H9 (cell line): ENCODE measurements around the gene MAGOH. TPM values are rescaled to one million over a fixed set of nuclear protein-coding genes. Genes with fewer than 3 reads are reported as not detected.

Source experiments
- DNase-seq: peaks from one replicate; pipeline ENCODE4 v3.0.0-alpha.2; 2017
- H2AFZ ChIP-seq: one replicate; pipeline ENCODE4 v1.6.1; 2013; ENCODE audit warnings: mild to moderate bottlenecking, low read length, control low read depth, moderate library complexity
- H2AK5ac ChIP-seq: 2 replicates; pipeline ENCODE4 v1.6.1; 2013; ENCODE audit warnings: low read length, control low read depth, mixed read lengths; ENCODE audit not compliant: insufficient read length
- H2BK120ac ChIP-seq: one replicate; pipeline ENCODE4 v1.6.1; 2013; ENCODE audit warnings: low read depth, mild to moderate bottlenecking, low read length, control low read depth, inconsistent platforms; ENCODE audit not compliant: poor library complexity, severe bottlenecking
- H2BK12ac ChIP-seq: 2 replicates; pipeline ENCODE4 v1.6.1; 2013; ENCODE audit warnings: low read length, control low read depth, mixed read lengths, low read depth; ENCODE audit not compliant: insufficient read length
- H2BK15ac ChIP-seq: 2 replicates; pipeline ENCODE4 v1.6.1; 2013; ENCODE audit warnings: low read depth, low read length, control low read depth
- H2BK20ac ChIP-seq: one replicate; pipeline ENCODE4 v1.6.1; 2013; ENCODE audit warnings: low read depth, mild to moderate bottlenecking, low read length, control low read depth, inconsistent platforms; ENCODE audit not compliant: poor library complexity, severe bottlenecking
- H2BK5ac ChIP-seq: 2 replicates; pipeline ENCODE4 v1.6.1; 2013; ENCODE audit warnings: low read length, control low read depth, mixed read lengths; ENCODE audit not compliant: insufficient read length
- H3K14ac ChIP-seq: 2 replicates; pipeline ENCODE4 v1.6.1; 2013; ENCODE audit warnings: low read length, control low read depth; ENCODE audit not compliant: insufficient read depth
- H3K18ac ChIP-seq: 2 replicates; pipeline ENCODE4 v1.6.1; 2013; ENCODE audit warnings: low read depth, mild to moderate bottlenecking, mixed read lengths, low read length, control low read depth; ENCODE audit not compliant: insufficient read length
- H3K23ac ChIP-seq: 2 replicates; pipeline ENCODE4 v1.6.1; 2013; ENCODE audit warnings: low read length, control low read depth, mixed read lengths, low read depth; ENCODE audit not compliant: insufficient read length
- H3K23me2 ChIP-seq: 2 replicates; pipeline ENCODE4 v1.6.1; 2013; ENCODE audit warnings: low read depth, mild to moderate bottlenecking, mixed read lengths, low read length, control low read depth; ENCODE audit not compliant: insufficient read length, poor library complexity, severe bottlenecking
- H3K27ac ChIP-seq: 2 replicates; pipeline ENCODE4 v1.5.1; 2013; ENCODE audit warnings: low read length, control low read depth, mixed read lengths, low read depth; ENCODE audit not compliant: insufficient read length
- H3K27me3 ChIP-seq: 2 replicates; pipeline ENCODE4 v1.6.1; 2013; ENCODE audit warnings: low read length, control low read depth, inconsistent platforms; ENCODE audit not compliant: insufficient read depth
- H3K4ac ChIP-seq: 2 replicates; pipeline ENCODE4 v1.6.1; 2013; ENCODE audit warnings: low read depth, mild to moderate bottlenecking, control low read depth, inconsistent platforms, low read length, moderate library complexity
- H3K4me1 ChIP-seq: 2 replicates; pipeline ENCODE4 v1.6.1; 2013; ENCODE audit warnings: low read length, control low read depth, inconsistent platforms; ENCODE audit not compliant: insufficient read depth
- H3K4me2 ChIP-seq: 2 replicates; pipeline ENCODE4 v1.6.1; 2013; ENCODE audit warnings: low read length, control low read depth, mixed read lengths; ENCODE audit not compliant: insufficient read length, insufficient read depth
- H3K56ac ChIP-seq: 2 replicates; pipeline ENCODE4 v1.6.1; 2013; ENCODE audit warnings: low read depth, mild to moderate bottlenecking, mixed read lengths, low read length, control low read depth; ENCODE audit not compliant: insufficient read length
- H3K79me1 ChIP-seq: 2 replicates; pipeline ENCODE4 v1.6.1; 2013; ENCODE audit warnings: low read depth, mild to moderate bottlenecking, moderate library complexity, low read length, control low read depth, inconsistent platforms; ENCODE audit not compliant: insufficient read depth, poor library complexity, severe bottlenecking
- H3K79me2 ChIP-seq: 2 replicates; pipeline ENCODE4 v1.6.1; 2013; ENCODE audit warnings: low read length, control low read depth, inconsistent platforms; ENCODE audit not compliant: insufficient read depth
- H3K9ac ChIP-seq: 2 replicates; pipeline ENCODE4 v1.6.1; 2013; ENCODE audit warnings: low read length, control low read depth, mixed read lengths; ENCODE audit not compliant: insufficient read length; ENCODE audit errors: extremely low read depth
- H3K9me3 ChIP-seq: one replicate; pipeline ENCODE4 v1.6.1; 2013; ENCODE audit warnings: low read depth, low read length, inconsistent platforms; ENCODE audit not compliant: control insufficient read depth
- H3T11ph ChIP-seq: one replicate; pipeline ENCODE4 v1.6.1; 2013; ENCODE audit warnings: mild to moderate bottlenecking, low read length, control low read depth, inconsistent platforms
- H4K20me1 ChIP-seq: one replicate; pipeline ENCODE4 v1.6.1; 2013; ENCODE audit not compliant: control insufficient read depth, insufficient read length, insufficient read depth
- H4K5ac ChIP-seq: 2 replicates; pipeline ENCODE4 v1.6.1; 2013; ENCODE audit warnings: low read depth, mild to moderate bottlenecking, mixed read lengths, low read length, control low read depth; ENCODE audit not compliant: insufficient read length
- H4K8ac ChIP-seq: replicated peaks from 2 replicates; pipeline ENCODE4 v1.6.1; 2013; ENCODE audit warnings: low read length, control low read depth, mixed read lengths, low read depth; ENCODE audit not compliant: insufficient read length
- H4K91ac ChIP-seq: 2 replicates; pipeline ENCODE4 v1.6.1; 2013; ENCODE audit warnings: low read depth, mild to moderate bottlenecking, moderate library complexity, mixed read lengths, low read length, control low read depth; ENCODE audit not compliant: insufficient read length
- H3K27ac Mint-ChIP-seq, 3 experiments: 2 replicates in 2 of 3; 3 replicates in 1 of 3; pipeline ENCODE4 v1.8.0; 2020 to 2021; ENCODE audit warnings: mixed read lengths in 3 of 3, mild to moderate bottlenecking in 1 of 3, moderate library complexity in 1 of 3
- H3K27me3 Mint-ChIP-seq: 2 replicates; pipeline ENCODE4 v1.8.0; 2021; ENCODE audit warnings: low read depth, mild to moderate bottlenecking, moderate library complexity, mixed read lengths
- H3K36me3 Mint-ChIP-seq, 3 experiments: 2 replicates in 2 of 3; 3 replicates in 1 of 3; pipeline ENCODE4 v1.8.0; 2020 to 2021; ENCODE audit warnings: low read depth in 3 of 3, mixed read lengths in 3 of 3; ENCODE audit not compliant: insufficient read depth in 1 of 3
- H3K4me1 Mint-ChIP-seq, 2 experiments: 2 replicates each; pipeline ENCODE4 v1.8.0; 2020; ENCODE audit warnings: mixed read lengths in 2 of 2
- H3K4me3 Mint-ChIP-seq, 2 experiments: 2 replicates in 1 of 2; 3 replicates in 1 of 2; pipeline ENCODE4 v1.8.0; 2020 to 2021; ENCODE audit warnings: mild to moderate bottlenecking in 2 of 2, mixed read lengths in 2 of 2, moderate library complexity in 1 of 2
- H3K9me3 Mint-ChIP-seq, 2 experiments: 2 replicates in 1 of 2; 3 replicates in 1 of 2; pipeline ENCODE4 v1.8.0; 2020; ENCODE audit warnings: mild to moderate bottlenecking in 2 of 2, mixed read lengths in 2 of 2, moderate library complexity in 1 of 2
- CTCF ChIP-seq: fragments of 200-600 bp; sonication (generic); conservative IDR thresholded peaks from 3 replicates; pipeline ENCODE4 v1.8.0; 2021; ENCODE audit warnings: antibody characterized with exemption, mild to moderate bottlenecking
- WGBS: extraction: QIAGEN DNeasy Blood & Tissue Kit; methylation state at CpG from one replicate; pipeline ENCODE4 v1.1.7; 2013; ENCODE audit warnings: missing lambda C conversion rate, low lambda C conversion rate, mixed read lengths; ENCODE audit not compliant: insufficient read length; ENCODE audit errors: extremely low coverage; 5-methylcytosine and 5-hydroxymethylcytosine counted together
- total RNA-seq: library from RNA; stranded (reverse); gene quantifications from 2 replicates; pipeline ENCODE4 v1.2.1, GENCODE V29; 2021

MAGOH gene
- total RNA-seq, 1 experiment from 2014 or later: 81.2 TPM

GRCh38 chr1:53219711-53220110 lies 18.6 kb downstream of the MAGOH start:
- H3K9ac ChIP-seq: peak overlapping the region; percentile 15
- no peak overlapping the region for H3K4ac ChIP-seq
- H3K9me3 ChIP-seq: no peaks in the 10 kb centered on the region
- H3K18ac ChIP-seq: no peak overlapping the region
- H2BK12ac ChIP-seq: no peak overlapping the region
- WGBS: no CpG with 5 or more reads among the region's 8 CpGs
- no peak overlapping the region for H4K8ac ChIP-seq
- H2BK20ac ChIP-seq: no peak overlapping the region
- no peaks in the 10 kb centered on the region for H3K79me1 ChIP-seq
- Mint-ChIP-seq H3K4me3 (peak overlapping the region; percentile 88 to 93), H3K27ac (peak overlapping the region in 2 of 3 experiments; percentile 60 to 99; a peak in 4 of 7 replicates), H3K9me3 (no peaks in the 10 kb centered on the region), H3K4me1 (peaks cover 14 to 20% of the 10 kb centered on the region in 2 experiments), H3K27me3 (no peaks in the 10 kb centered on the region), H3K36me3 (peaks cover 0 to 25% (median 15%) of the 10 kb centered on the region in 3 experiments; a peak in 6 of 7 replicates)
- no peaks in the 10 kb centered on the region for H3K27me3 ChIP-seq
- H2BK5ac ChIP-seq: no peak overlapping the region
- H3K23me2 ChIP-seq: peaks cover 4% of the 10 kb centered on the region
- no peak overlapping the region for H4K91ac ChIP-seq
- no peak overlapping the region for H2AK5ac ChIP-seq
- no peaks in the 10 kb centered on the region for H4K20me1 ChIP-seq
- no peaks in the 10 kb centered on the region for H3K79me2 ChIP-seq
- no peak overlapping the region for H3K14ac ChIP-seq
- H3K4me2 ChIP-seq: peak overlapping the region; percentile 46
- no peak overlapping the region for H3T11ph ChIP-seq
- H2BK15ac ChIP-seq: no peak overlapping the region
- DNase-seq: no peak
- no peak overlapping the region for H2AFZ ChIP-seq
- no peak overlapping the region for H3K27ac ChIP-seq
- no peak overlapping the region for H3K56ac ChIP-seq
- H4K5ac ChIP-seq: no peak overlapping the region
- no peak overlapping the region for H2BK120ac ChIP-seq
- no peak overlapping the region for H3K23ac ChIP-seq
- 0 out of 2 replicates have a peak, but pooled peaks cover 3% of the 10 kb centered on the region for H3K4me1 ChIP-seq
- no peak for TF ChIP-seq CTCF
